Pancreas (tissue), 10 donors: ENCODE results near the gene ZNF502. TPM values are rescaled to one million over a fixed set of nuclear protein-coding genes. Genes with fewer than 3 reads are reported as not detected.
A peak's percentile ranks its signal among the peaks of the same experiment; 100 is the strongest.

Experiments used
- ATAC-seq, 4 donors: fragments of 200-7000 bp; cut with Tn5 transposase; one replicate each; pipeline versions ENCODE4 v1.8.0 to v1.9.1; 2020; ENCODE audit warnings: mild to moderate bottlenecking in 4 of 4, moderate library complexity in 4 of 4
- DNase-seq, 6 donors: peaks; one replicate each; pipeline ENCODE4 v3.0.0-alpha.2; 2020
- FAIRE-seq: peaks from 2 replicates; lab custom pipeline; 2012; peaks lifted over from hg19 to GRCh38; lab: Jason Lieb, UNC
- H3K27ac ChIP-seq, 4 donors: fragments of 200-600 bp; sonication (generic); 1 replicate in 3 of 4; 2 replicates in 1 of 4; pipeline versions ENCODE4 v1.5.0 to v1.8.0; 2020
- H3K27me3 ChIP-seq, 4 donors: fragments of 200-600 bp; one replicate each; pipeline ENCODE4 v1.8.0; 2021
- H3K36me3 ChIP-seq, 3 donors: fragments of 200-600 bp; sonication (generic) in 1 of 3; one replicate each; pipeline versions ENCODE4 v1.5.0 to v1.8.0; 2020 to 2021
- H3K4me1 ChIP-seq, 3 donors: fragments of 200-600 bp; one replicate each; pipeline ENCODE4 v1.8.0; 2021
- H3K4me3 ChIP-seq, 4 donors: fragments of 200-600 bp; sonication (generic) in 2 of 4; one replicate each; pipeline versions ENCODE4 v1.5.0 to v1.8.0; 2020 to 2021
- H3K9me3 ChIP-seq, 4 donors: fragments of 200-600 bp; one replicate each; pipeline ENCODE4 v1.8.0; 2021
- CTCF ChIP-seq, 4 donors: fragments of 200-600 bp; sonication (generic) in 3 of 4; IDR thresholded peaks; one replicate each; pipeline versions ENCODE4 v1.5.0 to v1.8.0; 2021; ENCODE audit warnings: antibody characterized with exemption in 4 of 4
- WGBS, 2 donors: extraction: QIAGEN DNeasy Blood & Tissue Kit; methylation state at CpG; one replicate each; pipeline ENCODE4 v1.1.7; 2013; 5-methylcytosine and 5-hydroxymethylcytosine counted together
- intact Hi-C, 3 donors: fragments of 100-400 bp; cut with DNase I; formaldehyde crosslinking; loops; one replicate each; pipeline versions ENCODE4 v1.11.1 to v1.14.2; 2022
- polyA plus RNA-seq, 2 donors: library from polyadenylated mRNA; stranded (reverse); fragments of 200-250 nt; gene quantifications; one replicate each; pipeline ENCODE4 v1.2.3, GENCODE V29; 2013
- total RNA-seq, 6 donors: library from RNA; stranded (reverse); fragmentation: NEBNext Ultra II Directional in 4 of 6; extraction: Animal tissue kit (Norgen Biotek cat#: 25700) in 4 of 6; gene quantifications; one replicate each; pipeline versions ENCODE4 v1.2.1 to v1.2.4, GENCODE V29; 2021 to 2023
- donor health status: healthy with polysubstance abuse.
- donor health status: DM: no; HTN: no; CAD: no; lungs with moderate emphysema.
- donor health status: DM: no; HTN: no; CAD: no.
- donor health status: control.
- donor health status: control.
- donor health status: Bipolar disorder and iron deficiency.
- donor health status: DM: yes; HTN: yes; CAD: no.
- donor health status: DM: no; HTN: no; CAD: no.
- donor health status: DM: no; HTN: no; CAD: no.
- donor health status: DM: yes; HTN: yes; CAD: no.

Gene ZNF502
- total and polyA plus RNA-seq, 8 donors, result 1.5 to 5.2 (median 2.6) TPM

DNA sequence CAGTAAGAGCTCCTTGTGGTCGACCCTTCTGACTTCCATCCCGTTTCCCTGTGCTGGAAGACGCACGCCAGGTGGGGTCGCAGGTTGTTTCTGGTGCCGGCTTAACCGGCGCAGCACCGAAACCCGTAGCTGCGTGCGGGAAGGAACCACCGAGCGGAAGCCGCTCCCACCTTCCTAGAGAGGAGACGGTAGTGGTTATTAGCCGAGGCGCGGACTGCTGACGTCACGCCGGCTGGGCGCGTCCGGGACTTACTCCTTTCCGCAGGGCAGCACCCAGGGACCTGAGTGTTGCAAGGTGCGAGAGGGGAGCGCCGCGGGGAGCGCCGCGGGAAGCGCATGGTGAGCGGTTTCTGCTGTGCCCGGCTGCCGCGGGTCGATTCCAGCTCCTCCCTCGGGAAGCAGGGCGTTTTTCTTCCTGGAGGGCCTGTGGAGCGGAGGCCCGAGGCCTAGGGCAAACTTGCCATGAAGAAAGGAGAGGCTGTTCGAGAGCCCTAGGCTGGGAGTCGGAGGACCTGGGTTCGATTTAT is 17.0 kb downstream of the ZNF502 start, which contains the start of gene ZNF501:
TSS of gene ZNF501 (plus strand) at position 252 of the 527 bp plus-strand sequence. CDS start 4,787 bp downstream, outside the sequence.
- H3K36me3 ChIP-seq, result peaks cover 0 to 32% (median 23%) of the 10 kb centered on the region in 3 donors
- H3K27ac ChIP-seq, result peak within 1 kb of the TSS in 2 of 4 donors; percentile 2 to 10
- peaks cover 0 to 2% (median 0%) of the 10 kb centered on the region in 3 donors for H3K4me1 ChIP-seq
- FAIRE-seq (no peak), DNase-seq (peak; percentile 92 to 98 (median 94)), ATAC-seq (peak; percentile 100)
- H3K4me3 ChIP-seq, result peak within 1 kb of the TSS; percentile 31 to 74 (median 68)
- TF ChIP-seq CTCF (IDR thresholded peaks at IDR 0.05), result no peak
- 0 to 1% methylated on average over 43 to 46 of the region's 46 CpGs for WGBS, 2 donors
- no peaks in the 10 kb centered on the region for H3K27me3 ChIP-seq
- intact Hi-C loops, result no loop called here
- peaks cover 0 to 8% (median 1%) of the 10 kb centered on the region in 4 donors for H3K9me3 ChIP-seq

- H3K36me3 ChIP-seq, result peaks cover 0 to 36% (median 24%) of the 10 kb centered on the region in 3 donors
- H3K9me3 ChIP-seq, result peaks cover 0 to 22% (median 6%) of the 10 kb centered on the region in 4 donors
- no peaks in the 10 kb centered on the region for H3K4me1 ChIP-seq
- H3K27ac ChIP-seq, result no peak overlapping the region
- FAIRE-seq (no peak), DNase-seq (no peak), ATAC-seq (no peak)
- no peak for TF ChIP-seq CTCF (IDR thresholded peaks at IDR 0.05)
- intact Hi-C loops, result no loop called here
- 95 to 96% methylated on average over 3 of the region's 3 CpGs for WGBS, 2 donors
- no peak overlapping the region for H3K4me3 ChIP-seq
- H3K27me3 ChIP-seq, result no peaks in the 10 kb centered on the region
These were observed 22.2 kb downstream of the ZNF502 start for GRCh38 chr3:44734646-44735168.

DNA sequence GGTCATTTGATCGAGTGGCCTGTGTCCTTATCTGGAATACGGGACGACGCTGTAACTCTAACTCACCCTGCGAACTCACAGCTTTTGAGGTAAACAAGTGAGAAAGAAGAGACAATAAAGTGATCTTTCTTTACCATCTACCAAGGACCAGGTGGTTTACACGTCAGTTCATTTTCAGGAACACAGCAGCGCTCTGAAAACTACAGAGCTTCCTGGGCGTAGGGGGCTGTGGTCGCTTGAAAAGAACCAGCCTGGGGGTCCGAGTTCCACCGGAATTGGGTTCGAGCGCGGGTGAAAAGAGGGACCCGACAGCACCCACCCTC is 48.6 kb downstream of the ZNF502 start:
- H3K4me1 ChIP-seq, result no peaks in the 10 kb centered on the region
- no peaks in the 10 kb centered on the region for H3K27me3 ChIP-seq
- no peak for TF ChIP-seq CTCF (IDR thresholded peaks at IDR 0.05)
- DNase-seq (no peak), FAIRE-seq (no peak), ATAC-seq (peak in 2 of 4 donors; percentile 10 to 36)
- 0 to 1% methylated on average over 15 of the region's 15 CpGs for WGBS, 2 donors
- intact Hi-C loops, result no loop called here
- H3K4me3 ChIP-seq, result peak overlapping the region; percentile 58 to 87 (median 70)
- peaks cover 0 to 5% (median 0%) of the 10 kb centered on the region in 3 donors for H3K36me3 ChIP-seq
- H3K9me3 ChIP-seq, result no peaks in the 10 kb centered on the region
- peak overlapping the region in 3 of 4 donors; percentile 34 to 51 (median 39) for H3K27ac ChIP-seq

GRCh38 chr3:44761424-44762169 is 49.1 kb downstream of the ZNF502 start, which contains the start of the genes KIAA1143 and KIF15:
TSS of gene KIAA1143 (minus strand) at chr3:44761619. CDS start at chr3:44761602, 17 bp downstream.
TSS of gene KIF15 (plus strand) at chr3:44761794. CDS start at chr3:44761866, 72 bp downstream.
- Histone ChIP-seq H3K36me3 (peaks cover 0 to 5% (median 0%) of the 10 kb centered on the region in 3 donors), H3K4me3 (peak within 1 kb of the TSS; percentile 58 to 87 (median 70)), H3K9me3 (no peaks in the 10 kb centered on the region), H3K4me1 (no peaks in the 10 kb centered on the region), H3K27ac (peak within 1 kb of the TSS in 3 of 4 donors; percentile 34 to 51 (median 39)), H3K27me3 (no peaks in the 10 kb centered on the region)
- TF ChIP-seq CTCF (IDR thresholded peaks at IDR 0.05), result no peak
- 1% methylated on average over 64 of the region's 64 CpGs for WGBS, 2 donors
- intact Hi-C loops, result no loop called here
- ATAC-seq (peak; percentile 100), FAIRE-seq (no peak), DNase-seq (peak; percentile 95 to 98 (median 97))
